ENCODE results near the gene SLC4A2.
"Not testable (repeated sequence)": the region's sequence is repeated elsewhere in the genome, so short reads cannot be mapped to it uniquely, and the experiment has no call there.

SLC4A2 gene

GRCh38 chr7:151017953-151018420, 41.4 kb upstream of the SLC4A2 start:
- no peaks in the 10 kb centered on the region for H3K9me3 ChIP-seq (replicated peaks in 1 of 11)
- H3K36me3 ChIP-seq: no peaks in the 10 kb centered on the region; a peak in 1 of 22 replicates
- H3K27me3 ChIP-seq: peaks cover 13 to 41% (median 22%) of the 10 kb centered on the region in 11 experiments; a peak in 21 of 22 replicates
- no peak for TF ChIP-seq Cebpa-rat (IDR thresholded peaks at IDR 0.05)
- peak overlapping the region; percentile 25 to 72 (median 54); a peak in 19 of 22 replicates for H3K9ac ChIP-seq
- peak overlapping the region; percentile 41 to 67 (median 48) for H3K4me3 ChIP-seq
- H3K4me1 ChIP-seq: peaks cover 36 to 77% (median 69%) of the 10 kb centered on the region in 10 experiments
- H4K20me1 ChIP-seq: no peaks in the 10 kb centered on the region; a peak in 1 of 22 replicates
- peak overlapping the region in 9 of 11 experiments; percentile 38 to 57 (median 50); a peak in 15 of 22 replicates for H3K27ac ChIP-seq
- peak overlapping the region; percentile 84 to 99 (median 96) for H3K4me2 ChIP-seq

- Histone ChIP-seq H3K9me3 (replicated peaks in 1 of 11) (no peaks in the 10 kb centered on the region), H3K27me3 (peaks cover 13 to 39% (median 22%) of the 10 kb centered on the region in 11 experiments; a peak in 21 of 22 replicates), H3K27ac (peak overlapping the region in 9 of 11 experiments; percentile 38 to 57 (median 50); a peak in 16 of 22 replicates), H3K4me1 (peaks cover 38 to 78% (median 71%) of the 10 kb centered on the region in 10 experiments), H3K4me2 (peak overlapping the region; percentile 84 to 99 (median 96)), H4K20me1 (no peaks in the 10 kb centered on the region; a peak in 1 of 22 replicates), H3K4me3 (peak overlapping the region; percentile 41 to 67 (median 48)), H3K9ac (peak overlapping the region in 10 of 11 experiments; percentile 17 to 72 (median 56); a peak in 18 of 22 replicates), H3K36me3 (no peaks in the 10 kb centered on the region; a peak in 1 of 22 replicates)
- TF ChIP-seq Cebpa-rat (IDR thresholded peaks at IDR 0.05): no peak
Observed at GRCh38 chr7:151018421-151019129, 40.8 kb upstream of the SLC4A2 start.

GRCh38 chr7:151019130-151019447, 40.3 kb upstream of the SLC4A2 start:
- H4K20me1 ChIP-seq: no peaks in the 10 kb centered on the region; a peak in 1 of 22 replicates
- H3K9me3 ChIP-seq (replicated peaks in 1 of 11): no peaks in the 10 kb centered on the region
- H3K4me2 ChIP-seq: peak overlapping the region; percentile 84 to 99 (median 96)
- TF ChIP-seq Cebpa-rat (IDR thresholded peaks at IDR 0.05): no peak
- peaks cover 13 to 39% (median 18%) of the 10 kb centered on the region in 11 experiments; a peak in 21 of 22 replicates for H3K27me3 ChIP-seq
- H3K9ac ChIP-seq: peak overlapping the region in 7 of 11 experiments; percentile 17 to 72 (median 64); a peak in 11 of 22 replicates
- peak overlapping the region in 9 of 10 experiments; percentile 41 to 67 (median 50); a peak in 17 of 20 replicates for H3K4me3 ChIP-seq
- peaks cover 39 to 77% (median 70%) of the 10 kb centered on the region in 10 experiments for H3K4me1 ChIP-seq
- H3K36me3 ChIP-seq: no peaks in the 10 kb centered on the region; a peak in 1 of 22 replicates
- peak overlapping the region in 5 of 11 experiments; percentile 38 to 57 (median 50); a peak in 6 of 22 replicates for H3K27ac ChIP-seq

GRCh38 chr7:151020231-151020630, 39.2 kb upstream of the SLC4A2 start:
- peaks cover 13 to 39% (median 18%) of the 10 kb centered on the region in 11 experiments; a peak in 21 of 22 replicates for H3K27me3 ChIP-seq
- no peaks in the 10 kb centered on the region; a peak in 1 of 22 replicates for H3K36me3 ChIP-seq
- no peak for TF ChIP-seq Cebpa-rat (IDR thresholded peaks at IDR 0.05)
- H3K4me3 ChIP-seq: no peak overlapping the region
- H4K20me1 ChIP-seq: no peaks in the 10 kb centered on the region; a peak in 1 of 22 replicates
- no peak overlapping the region for H3K27ac ChIP-seq
- peaks cover 34 to 65% (median 60%) of the 10 kb centered on the region in 10 experiments for H3K4me1 ChIP-seq
- no peaks in the 10 kb centered on the region for H3K9me3 ChIP-seq (replicated peaks in 1 of 11)
- H3K4me2 ChIP-seq: peak overlapping the region in 8 of 11 experiments; percentile 1 to 99 (median 94); a peak in 14 of 22 replicates
- 0 out of 22 replicates have a peak overlapping the region, but pooled peaks of 1 of the 11 experiments have one; percentile 29 for H3K9ac ChIP-seq

GRCh38 chr7:151023232-151023631, 36.2 kb upstream of the SLC4A2 start:
- peak overlapping the region; percentile 54 to 82 (median 73) for H3K4me2 ChIP-seq
- no peak for TF ChIP-seq Cebpa-rat (IDR thresholded peaks at IDR 0.05)
- no peak overlapping the region for H3K27ac ChIP-seq
- no peaks in the 10 kb centered on the region for H4K20me1 ChIP-seq
- no peaks in the 10 kb centered on the region for H3K9me3 ChIP-seq (replicated peaks in 1 of 11)
- peaks cover 24 to 48% (median 45%) of the 10 kb centered on the region in 10 experiments for H3K4me1 ChIP-seq
- peak overlapping the region in 5 of 11 experiments; percentile 3 to 37 (median 9); a peak in 2 of 22 replicates for H3K9ac ChIP-seq
- H3K27me3 ChIP-seq: peaks cover 17 to 38% (median 25%) of the 10 kb centered on the region in 11 experiments; a peak in 21 of 22 replicates
- H3K4me3 ChIP-seq: no peak overlapping the region
- no peaks in the 10 kb centered on the region for H3K36me3 ChIP-seq

- Histone ChIP-seq H3K36me3 (no peaks in the 10 kb centered on the region), H3K27me3 (peaks cover 4 to 24% (median 13%) of the 10 kb centered on the region in 11 experiments; a peak in 18 of 22 replicates), H3K9ac (peak within 1 kb of the TSS in 5 of 11 experiments; percentile 3 to 37 (median 9); a peak in 2 of 22 replicates), H3K9me3 (replicated peaks in 1 of 11) (no peaks in the 10 kb centered on the region), H3K27ac (no peak within 1 kb of the TSS), H3K4me3 (no peak within 1 kb of the TSS), H3K4me2 (peak within 1 kb of the TSS; percentile 54 to 82 (median 73)), H4K20me1 (no peaks in the 10 kb centered on the region), H3K4me1 (peaks cover 21 to 43% (median 40%) of the 10 kb centered on the region in 10 experiments)
- TF ChIP-seq Cebpa-rat (IDR thresholded peaks at IDR 0.05): no peak
Observed at GRCh38 chr7:151024435-151025056, 34.8 kb upstream of the SLC4A2 start, which contains the start of gene ATG9B. ATG9B (minus strand) TSS chr7:151024494; CDS start chr7:151024423, 71 bp downstream.

GRCh38 chr7:151025924-151026671, 33.3 kb upstream of the SLC4A2 start:
- no peak for TF ChIP-seq Cebpa-rat (IDR thresholded peaks at IDR 0.05)
- Histone ChIP-seq H3K9ac (no peak overlapping the region), H3K9me3 (replicated peaks in 1 of 11) (no peaks in the 10 kb centered on the region), H3K27ac (no peak overlapping the region), H3K36me3 (0 out of 22 replicates have a peak, but pooled peaks cover 0 to 2% (median 0%) of the 10 kb centered on the region in 11 experiments), H3K4me2 (no peak overlapping the region), H3K4me3 (no peak overlapping the region), H3K4me1 (peaks cover 25 to 37% (median 33%) of the 10 kb centered on the region in 10 experiments), H3K27me3 (peaks cover 0 to 16% (median 6%) of the 10 kb centered on the region in 11 experiments; a peak in 7 of 22 replicates), H4K20me1 (no peaks in the 10 kb centered on the region)

- Histone ChIP-seq H3K27ac (peak overlapping the region in 2 of 11 experiments; percentile 71 to 80; a peak in 3 of 22 replicates), H3K4me1 (peaks cover 25 to 37% (median 33%) of the 10 kb centered on the region in 10 experiments), H3K4me2 (peak overlapping the region; percentile 73 to 95 (median 92)), H3K9ac (peak overlapping the region in 2 of 11 experiments; percentile 71 to 75; a peak in 5 of 22 replicates), H3K27me3 (peaks cover 0 to 16% (median 6%) of the 10 kb centered on the region in 11 experiments; a peak in 7 of 22 replicates), H3K4me3 (peak overlapping the region in 9 of 10 experiments; percentile 57 to 78 (median 67); a peak in 15 of 20 replicates)
- not testable (repeated sequence) for H3K36me3 ChIP-seq; H4K20me1 ChIP-seq; H3K9me3 ChIP-seq (replicated peaks in 1 of 11)
Observed at GRCh38 chr7:151026771-151027727, 32.3 kb upstream of the SLC4A2 start.

- peaks cover 0 to 16% (median 6%) of the 10 kb centered on the region in 11 experiments; a peak in 7 of 22 replicates for H3K27me3 ChIP-seq
- peak overlapping the region; percentile 73 to 95 (median 92) for H3K4me2 ChIP-seq
- H3K36me3 ChIP-seq; H3K9me3 ChIP-seq (replicated peaks in 1 of 11); H4K20me1 ChIP-seq: not testable (repeated sequence)
- H3K27ac ChIP-seq: peak overlapping the region in 9 of 11 experiments; percentile 25 to 80 (median 39); a peak in 14 of 22 replicates
- H3K4me3 ChIP-seq: peak overlapping the region; percentile 57 to 78 (median 68)
- peaks cover 27 to 36% (median 33%) of the 10 kb centered on the region in 10 experiments for H3K4me1 ChIP-seq
- peak overlapping the region; percentile 44 to 80 (median 71); a peak in 21 of 22 replicates for H3K9ac ChIP-seq
Observed at GRCh38 chr7:151027728-151028130, 31.7 kb upstream of the SLC4A2 start.

Data from BLaER1 treated with 17β-estradiol and CSF1 and Interleukin-3, amounts not matched to agents 10 nM and 100 nM (cell line).